Gastrocnemius medialis (tissue), 4 donors: ENCODE data around the gene BAZ2B. TPM values are rescaled to one million over a fixed set of nuclear protein-coding genes. Genes with fewer than 3 reads are reported as not detected.
A peak's percentile ranks its signal among the peaks of the same experiment; 100 is the strongest.

Source experiments
- ATAC-seq, 2 donors: fragments of 150-250 bp; one replicate each; pipeline ENCODE4 v1.9.1; 2016
- DNase-seq, 2 donors: peaks; one replicate each; pipeline ENCODE4 v3.0.0-alpha.2; 2019
- H3K27ac ChIP-seq, 4 donors: fragments of 200-600 bp; sonication (generic); 1 replicate in 1 of 4; 2 replicates in 3 of 4; pipeline ENCODE4 v1.5.1; 2016 to 2018; ENCODE audit warnings: mild to moderate bottlenecking in 2 of 4, moderate library complexity in 1 of 4
- H3K27me3 ChIP-seq, 3 donors: fragments of 200-600 bp; sonication (generic) in 2 of 3; 1 replicate in 1 of 3; 2 replicates in 2 of 3; pipeline versions ENCODE4 v1.5.1 to v1.6.0; 2016 to 2019; ENCODE audit warnings: mild to moderate bottlenecking in 1 of 3, moderate library complexity in 1 of 3
- H3K36me3 ChIP-seq, 2 donors: fragments of 200-600 bp; sonication (generic) in 1 of 2; one replicate each; pipeline ENCODE4 v1.5.1; 2017 to 2018
- H3K4me1 ChIP-seq, 2 donors: fragments of 200-600 bp; sonication (generic) in 1 of 2; one replicate each; pipeline ENCODE4 v1.5.1; 2016 to 2017; ENCODE audit warnings: mild to moderate bottlenecking in 2 of 2
- H3K4me3 ChIP-seq, 4 donors: fragments of 200-600 bp; sonication (generic) in 3 of 4; 1 replicate in 1 of 4; 2 replicates in 3 of 4; pipeline ENCODE4 v1.5.1; 2016 to 2019; ENCODE audit warnings: mild to moderate bottlenecking in 2 of 4
- H3K9me3 ChIP-seq, 3 donors: fragments of 200-600 bp; sonication (generic) in 2 of 3; 1 replicate in 1 of 3; 2 replicates in 2 of 3; pipeline ENCODE4 v1.5.1; 2016 to 2019
- CTCF ChIP-seq, 5 experiments: fragments of 450-650 bp in 3 of 5; fragments of 200-600 bp in 2 of 5; sonication (generic) in 2 of 5; IDR thresholded peaks in 4 of 5; conservative IDR thresholded peaks in 1 of 5; 1 replicate in 4 of 5; 2 replicates in 1 of 5; pipeline ENCODE4 v1.5.1; 2016 to 2019; ENCODE audit warnings: antibody characterized with exemption in 5 of 5, mild to moderate bottlenecking in 3 of 5, moderate library complexity in 3 of 5
- POLR2A ChIP-seq, 2 donors: fragments of 450-650 bp; IDR thresholded peaks; one replicate each; pipeline ENCODE4 v1.6.1; 2017; ENCODE audit warnings: antibody characterized with exemption in 2 of 2, mild to moderate bottlenecking in 2 of 2, moderate library complexity in 2 of 2
- in situ Hi-C, 4 donors: fragments of 200-750 bp; cut with MboI; loops; one replicate each; pipeline versions ENCODE4 v1.15.0 to v1.8.0; 2017; ENCODE audit warnings: low sequenced_read_pairs in 4 of 4
- intact Hi-C: fragments of 100-400 bp; cut with DNase I; formaldehyde crosslinking; loops from one replicate; pipeline ENCODE4 v1.15.1; 2023; ENCODE audit warnings: low total_unique reads
- total RNA-seq, 4 donors: library from RNA; depleted of rRNA; stranded (reverse); fragments of >200 nt; gene quantifications; one replicate each; pipeline versions ENCODE4 v1.1.0 to v1.2.3, GENCODE V29; 2016

Gene BAZ2B
- total RNA-seq, 4 donors from 2014 or later, result 27.6 to 57.2 (median 52.3) TPM

GRCh38 chr2:159558479-159558878 is 57.9 kb downstream of the BAZ2B start:
- DNase-seq (no peak), ATAC-seq (no peak)
- intact Hi-C loops, result no loop called here
- H3K9me3 ChIP-seq, result no peaks in the 10 kb centered on the region
- in situ Hi-C loops, result no loop called here
- no peaks in the 10 kb centered on the region for H3K27me3 ChIP-seq
- no peak overlapping the region for H3K4me3 ChIP-seq
- no peak overlapping the region for H3K27ac ChIP-seq
- no peaks in the 10 kb centered on the region for H3K4me1 ChIP-seq
- TF ChIP-seq POLR2A (IDR thresholded peaks at IDR 0.05), result no peak
- no peak for TF ChIP-seq CTCF (IDR thresholded peaks at IDR 0.05 in 4 of 5, conservative IDR thresholded peaks at IDR 0.05 in 1 of 5)
- H3K36me3 ChIP-seq, result no peaks in the 10 kb centered on the region

- DNase-seq, result no peak
- no peaks in the 10 kb centered on the region for H3K4me1 ChIP-seq
- no peaks in the 10 kb centered on the region for H3K36me3 ChIP-seq
- intact Hi-C loops, result no loop called here
- no peak overlapping the region for H3K4me3 ChIP-seq
- ATAC-seq, result peak in 1 of 2 donors; percentile 41
- H3K27me3 ChIP-seq, result no peaks in the 10 kb centered on the region
- TF ChIP-seq POLR2A (IDR thresholded peaks at IDR 0.05), result no peak
- TF ChIP-seq CTCF (IDR thresholded peaks at IDR 0.05 in 4 of 5, conservative IDR thresholded peaks at IDR 0.05 in 1 of 5), result peak in 2 of 5 experiments; percentile 13 to 37
- no peaks in the 10 kb centered on the region for H3K9me3 ChIP-seq
- in situ Hi-C loops, result no loop called here
- H3K27ac ChIP-seq, result no peak overlapping the region
These were observed 58.8 kb downstream of the BAZ2B start for GRCh38 chr2:159557437-159558034.

- H3K36me3 ChIP-seq, result no peaks in the 10 kb centered on the region
- DNase-seq, result no peak
- no peak overlapping the region for H3K4me3 ChIP-seq
- in situ Hi-C loops (no loop called here), intact Hi-C loops (no loop called here)
- no peak overlapping the region for H3K27ac ChIP-seq
- H3K27me3 ChIP-seq, result no peaks in the 10 kb centered on the region
- no peak for ATAC-seq
- no peaks in the 10 kb centered on the region for H3K9me3 ChIP-seq
- TF ChIP-seq CTCF (IDR thresholded peaks at IDR 0.05 in 4 of 5, conservative IDR thresholded peaks at IDR 0.05 in 1 of 5) (no peak), POLR2A (IDR thresholded peaks at IDR 0.05) (no peak)
- no peaks in the 10 kb centered on the region for H3K4me1 ChIP-seq
These were observed 60.5 kb downstream of the BAZ2B start for GRCh38 chr2:159555651-159556392.

GRCh38 chr2:159553727-159554126 is 62.6 kb downstream of the BAZ2B start:
- H3K27ac ChIP-seq, result no peak overlapping the region
- H3K9me3 ChIP-seq, result no peaks in the 10 kb centered on the region
- no peaks in the 10 kb centered on the region for H3K4me1 ChIP-seq
- ATAC-seq (no peak), DNase-seq (no peak)
- H3K27me3 ChIP-seq, result no peaks in the 10 kb centered on the region
- in situ Hi-C loops (no loop called here), intact Hi-C loops (no loop called here)
- TF ChIP-seq POLR2A (IDR thresholded peaks at IDR 0.05) (no peak), CTCF (IDR thresholded peaks at IDR 0.05 in 4 of 5, conservative IDR thresholded peaks at IDR 0.05 in 1 of 5) (no peak)
- no peak overlapping the region for H3K4me3 ChIP-seq
- H3K36me3 ChIP-seq, result no peaks in the 10 kb centered on the region
